ENCODE data around the gene FKBP4. TPM values are rescaled to one million over a fixed set of nuclear protein-coding genes. Genes with fewer than 3 reads are reported as not detected.

Gene FKBP4
- total RNA-seq, 1 experiment from 2014 or later: 226 TPM

- no peaks in the 10 kb centered on the region for H3K79me2 ChIP-seq (ENCODE audit: low read depth)
- no peaks in the 10 kb centered on the region; the same call in 1 of the 2 replicates for H4K20me1 ChIP-seq (ENCODE audit: insufficient read depth)
- ChIA-PET POLR2A (ENCODE audit: unreplicated experiment) (no interaction called here), CTCF (no interaction called here)
- no peaks in the 10 kb centered on the region for H3K27me3 ChIP-seq (ENCODE audit: insufficient read depth, low read depth)
- no peak for TF ChIP-seq CTCF (conservative IDR thresholded peaks at IDR 0.05)
- TF ChIP-seq EZH2 (IDR thresholded peaks at IDR 0.05; ENCODE audit: low read depth): no peak
- no peak overlapping the region for H3K27ac ChIP-seq
- DNase-seq: no peak
- H3K4me2 ChIP-seq: no peak overlapping the region
- no peaks in the 10 kb centered on the region for H3K9me3 ChIP-seq (ENCODE audit: insufficient read depth, low read depth)
- no peaks in the 10 kb centered on the region for H3K4me1 ChIP-seq (replicated peaks; ENCODE audit: insufficient read depth)
- BruUV-seq (replicated peaks): no TSS peak
- no peaks in the 10 kb centered on the region for H3F3A ChIP-seq (ENCODE audit: insufficient read depth, low read depth)
- H2AFZ ChIP-seq: no peak overlapping the region
- H3K9me2 ChIP-seq (ENCODE audit: insufficient read depth): no peaks in the 10 kb centered on the region
- intact Hi-C loops (cut with micrococcal nuclease; ENCODE audit: unreplicated experiment): no loop called here
- H3K36me3 ChIP-seq (ENCODE audit: low read depth): no peaks in the 10 kb centered on the region
- H3K4me3 ChIP-seq: no peak overlapping the region
Measured at GRCh38 chr12:2825132-2825531, 30.4 kb downstream of the FKBP4 start.

GRCh38 chr12:2826036-2826435 is 31.3 kb downstream of the FKBP4 start:
- Histone ChIP-seq H3K27ac (no peak overlapping the region), H2AFZ (no peak overlapping the region), H3K9me2 (ENCODE audit: insufficient read depth) (no peaks in the 10 kb centered on the region), H3K4me3 (no peak overlapping the region), H3K27me3 (ENCODE audit: insufficient read depth, low read depth) (no peaks in the 10 kb centered on the region), H3K79me2 (ENCODE audit: low read depth) (no peaks in the 10 kb centered on the region), H3F3A (ENCODE audit: insufficient read depth, low read depth) (no peaks in the 10 kb centered on the region), H3K4me1 (replicated peaks; ENCODE audit: insufficient read depth) (no peaks in the 10 kb centered on the region), H4K20me1 (ENCODE audit: insufficient read depth) (no peaks in the 10 kb centered on the region; the same call in 1 of the 2 replicates), H3K9me3 (ENCODE audit: insufficient read depth, low read depth) (no peaks in the 10 kb centered on the region), H3K36me3 (ENCODE audit: low read depth) (no peaks in the 10 kb centered on the region), H3K4me2 (no peak overlapping the region)
- no peak for TF ChIP-seq CTCF (conservative IDR thresholded peaks at IDR 0.05)
- no peak for TF ChIP-seq EZH2 (IDR thresholded peaks at IDR 0.05; ENCODE audit: low read depth)
- DNase-seq: no peak
- no TSS peak for BruUV-seq (replicated peaks)
- intact Hi-C loops (cut with micrococcal nuclease; ENCODE audit: unreplicated experiment): no loop called here
- POLR2A ChIA-PET (ENCODE audit: unreplicated experiment): no interaction called here
- CTCF ChIA-PET: interaction anchor here (0.5 kb wide), 1 partner anchor 185 kb away, joined by 3 read pairs; no protein-coding TSS in a partner anchor

GRCh38 chr12:2826721-2827515 is 32.1 kb downstream of the FKBP4 start:
- no TSS peak for BruUV-seq (replicated peaks)
- ChIA-PET POLR2A (ENCODE audit: unreplicated experiment) (no interaction called here), CTCF (interaction anchor here (0.5 kb wide), 1 partner anchor 184 kb away, joined by 3 read pairs; no protein-coding TSS in a partner anchor)
- no peak overlapping the region for H2AFZ ChIP-seq
- DNase-seq: no peak
- H4K20me1 ChIP-seq (ENCODE audit: insufficient read depth): no peaks in the 10 kb centered on the region; the same call in 1 of the 2 replicates
- H3K4me2 ChIP-seq: no peak overlapping the region
- no peak overlapping the region for H3K27ac ChIP-seq
- intact Hi-C loops (cut with micrococcal nuclease; ENCODE audit: unreplicated experiment): no loop called here
- no peaks in the 10 kb centered on the region for H3K27me3 ChIP-seq (ENCODE audit: insufficient read depth, low read depth)
- no peaks in the 10 kb centered on the region for H3F3A ChIP-seq (ENCODE audit: insufficient read depth, low read depth)
- H3K4me3 ChIP-seq: no peak overlapping the region
- no peaks in the 10 kb centered on the region for H3K36me3 ChIP-seq (ENCODE audit: low read depth)
- H3K9me3 ChIP-seq (ENCODE audit: insufficient read depth, low read depth): no peaks in the 10 kb centered on the region
- H3K79me2 ChIP-seq (ENCODE audit: low read depth): no peaks in the 10 kb centered on the region
- no peak for TF ChIP-seq EZH2 (IDR thresholded peaks at IDR 0.05; ENCODE audit: low read depth)
- TF ChIP-seq CTCF (conservative IDR thresholded peaks at IDR 0.05): no peak
- no peaks in the 10 kb centered on the region for H3K4me1 ChIP-seq (replicated peaks; ENCODE audit: insufficient read depth)
- H3K9me2 ChIP-seq (ENCODE audit: insufficient read depth): no peaks in the 10 kb centered on the region

Data from PC-9 (cell line).